Common myeloid progenitor, CD34-positive (primary cell): ENCODE measurements around the gene FLT1.

Source experiments
- CTCF ChIA-PET: fragments of 350-600 bp; sonication (Branson Sonifier 250); formaldehyde crosslinking; loops from one replicate; lab custom pipeline; 2021; ENCODE audit warnings: antibody characterized with exemption; lab: Charles Lee
- POLR2A ChIA-PET: fragments of 350-600 bp; sonication (Branson Sonifier 250); formaldehyde crosslinking; loops from one replicate; lab custom pipeline; 2021; ENCODE audit warnings: antibody characterized with exemption; lab: Charles Lee
- DNase-seq, 3 donors: peaks; one replicate each; pipeline versions ENCODE4 v3.0.0 to v3.0.0-alpha.2; 2013
- H3K27ac ChIP-seq, 2 experiments: 1 replicate in 1 of 2; 2 replicates in 1 of 2; pipeline ENCODE4 v1.7.0; 2013; ENCODE audit warnings: inconsistent platforms in 2 of 2, low read length in 2 of 2, mild to moderate bottlenecking in 2 of 2, low read depth in 1 of 2, moderate library complexity in 1 of 2; ENCODE audit not compliant: severe bottlenecking in 2 of 2, insufficient read depth in 1 of 2, poor library complexity in 1 of 2
- H3K27me3 ChIP-seq, 5 experiments: replicated peaks in 2 of 5; 1 replicate in 3 of 5; 2 replicates in 2 of 5; pipeline versions ENCODE4 v1.6.1 to v1.7.0; 2013; ENCODE audit warnings: low read length in 4 of 5, mild to moderate bottlenecking in 2 of 5, moderate library complexity in 2 of 5, inconsistent platforms in 1 of 5; ENCODE audit not compliant: insufficient read depth in 5 of 5, control insufficient read depth in 4 of 5
- H3K36me3 ChIP-seq, 4 experiments: 1 replicate in 2 of 4; 2 replicates in 2 of 4; pipeline versions ENCODE4 v1.6.1 to v1.7.0; 2013; ENCODE audit warnings: low read length in 3 of 4, control low read depth in 1 of 4, mild to moderate bottlenecking in 1 of 4; ENCODE audit not compliant: control insufficient read depth in 4 of 4, insufficient read depth in 4 of 4
- H3K4me1 ChIP-seq, 4 experiments: 1 replicate in 3 of 4; 2 replicates in 1 of 4; pipeline versions ENCODE4 v1.6.1 to v1.7.1; 2013; ENCODE audit warnings: low read length in 3 of 4, mild to moderate bottlenecking in 3 of 4, control low read depth in 1 of 4, inconsistent platforms in 1 of 4, moderate library complexity in 1 of 4; ENCODE audit not compliant: control insufficient read depth in 4 of 4, insufficient read depth in 4 of 4; ENCODE audit errors: control extremely low read depth in 1 of 4
- H3K4me3 ChIP-seq, 7 experiments: 1 replicate in 4 of 7; 2 replicates in 3 of 7; pipeline versions ENCODE4 v1.5.1 to v1.7.0; 2013; ENCODE audit warnings: mild to moderate bottlenecking in 7 of 7, low read length in 6 of 7, moderate library complexity in 6 of 7, inconsistent platforms in 2 of 7, low read depth in 2 of 7, control low read depth in 1 of 7; ENCODE audit not compliant: insufficient read depth in 4 of 7, control insufficient read depth in 1 of 7; ENCODE audit errors: extremely low read depth in 1 of 7
- H3K9me3 ChIP-seq, 5 experiments: 1 replicate in 4 of 5; 2 replicates in 1 of 5; pipeline versions ENCODE4 v1.6.1 to v1.7.1; 2013; ENCODE audit warnings: low read length in 4 of 5, mild to moderate bottlenecking in 2 of 5, inconsistent platforms in 1 of 5, low read depth in 1 of 5, moderate library complexity in 1 of 5; ENCODE audit not compliant: control insufficient read depth in 4 of 5, insufficient read depth in 2 of 5; ENCODE audit errors: control extremely low read depth in 1 of 5
- WGBS: methylation state at CpG from one replicate; pipeline ENCODE4 v1.1.5; 2013; ENCODE audit not compliant: insufficient coverage; 5-methylcytosine and 5-hydroxymethylcytosine counted together

The FLT1 gene

DNA sequence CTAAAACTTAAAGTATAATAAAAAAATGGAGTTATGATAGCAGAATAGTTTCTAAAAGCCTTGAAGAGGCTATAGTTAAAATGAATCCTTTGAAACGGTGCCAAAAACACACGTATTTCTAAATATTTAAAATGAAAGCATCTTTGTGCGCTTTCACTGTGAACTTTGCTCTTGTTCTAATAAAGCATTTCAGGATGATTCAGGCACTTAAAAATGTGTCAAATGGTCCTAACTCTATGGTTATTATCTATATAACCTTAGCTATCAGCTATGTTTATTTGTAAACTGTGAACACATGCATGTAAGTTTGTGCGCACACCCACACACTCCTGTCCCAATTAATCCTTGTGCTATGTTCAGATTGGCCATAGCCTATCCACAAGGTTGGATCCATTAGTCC, 124.5 kb downstream of the FLT1 start:
- H3K36me3 ChIP-seq = no peaks in the 10 kb centered on the region
- H3K27ac ChIP-seq = no peak overlapping the region
- no peak for DNase-seq
- no peaks in the 10 kb centered on the region for H3K4me1 ChIP-seq
- no peak overlapping the region for H3K4me3 ChIP-seq
- H3K9me3 ChIP-seq = no peaks in the 10 kb centered on the region
- WGBS = 100% methylated on average over 1 of the region's 4 CpGs
- POLR2A ChIA-PET = no interaction called here
- H3K27me3 ChIP-seq = no peaks in the 10 kb centered on the region
- CTCF ChIA-PET = no interaction called here

DNA sequence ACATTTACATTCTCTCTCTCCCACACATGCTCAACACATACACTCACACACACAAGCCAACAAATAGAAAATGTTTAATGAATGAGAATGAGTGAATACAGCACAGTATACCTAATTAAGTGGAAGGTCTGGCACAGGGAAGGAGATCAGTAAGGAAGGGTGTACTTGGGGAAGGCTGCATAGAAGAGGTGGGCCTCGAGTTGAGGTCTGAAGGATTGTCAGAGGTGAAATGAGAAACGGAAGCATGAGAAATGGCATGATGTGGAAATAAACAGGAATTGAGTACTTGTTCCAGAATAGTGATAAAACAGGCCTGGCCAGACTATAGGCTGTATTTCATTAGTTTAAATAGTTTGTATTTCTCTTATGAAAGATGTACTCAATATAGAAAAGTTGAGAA, 136.2 kb downstream of the FLT1 start:
- ChIA-PET CTCF (interaction anchor here (1.3 to 1.6 kb wide), 3 partner anchors 8 to 146 kb away, joined by 3 to 8 read pairs (median 5); no protein-coding TSS in a partner anchor), POLR2A (no interaction called here)
- DNase-seq = no peak
- H3K9me3 ChIP-seq = no peaks in the 10 kb centered on the region
- no peak overlapping the region for H3K27ac ChIP-seq
- H3K4me1 ChIP-seq = peaks cover 8 to 36% (median 13%) of the 10 kb centered on the region in 4 experiments
- no peak overlapping the region for H3K4me3 ChIP-seq
- 82% methylated on average over 1 of the region's 2 CpGs for WGBS
- peaks cover 0 to 8% (median 0%) of the 10 kb centered on the region in 5 experiments for H3K27me3 ChIP-seq
- no peaks in the 10 kb centered on the region for H3K36me3 ChIP-seq

DNA sequence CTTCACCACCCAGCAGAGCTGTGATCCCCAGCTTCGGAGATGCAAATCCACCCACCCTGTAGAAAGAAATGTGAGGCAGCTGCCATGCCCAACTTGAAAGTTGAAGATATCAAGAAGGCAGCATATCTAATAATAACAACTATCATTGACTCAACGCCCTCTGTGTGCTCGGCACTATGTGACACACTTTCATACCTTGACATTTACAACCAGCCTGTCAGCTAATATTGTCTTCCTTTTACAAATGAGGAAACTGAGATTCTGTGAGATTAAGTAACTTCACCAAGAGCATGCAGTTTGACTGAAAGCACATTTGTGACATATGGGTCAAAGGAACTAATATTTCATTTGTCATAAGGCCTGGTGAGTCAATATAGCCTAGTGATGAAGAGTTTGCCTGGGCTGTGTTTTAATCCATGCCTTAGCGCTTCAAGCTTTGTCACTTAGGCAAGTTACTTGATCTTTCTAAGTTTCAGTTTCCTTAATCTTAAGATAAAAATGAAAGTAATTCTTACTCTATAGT, 137.0 kb downstream of the FLT1 start:
- peaks cover 8 to 36% (median 15%) of the 10 kb centered on the region in 4 experiments for H3K4me1 ChIP-seq
- H3K36me3 ChIP-seq = no peaks in the 10 kb centered on the region
- peaks cover 0 to 8% (median under 1%) of the 10 kb centered on the region in 5 experiments for H3K27me3 ChIP-seq
- DNase-seq = peak in 1 of 3 donors; percentile 7
- no CpG with 5 or more reads among the region's 4 CpGs for WGBS
- H3K27ac ChIP-seq = no peak overlapping the region
- no peak overlapping the region for H3K4me3 ChIP-seq
- CTCF ChIA-PET = interaction anchor here (1.0 to 1.6 kb wide), 5 partner anchors 9 to 147 kb away, joined by 3 to 8 read pairs (median 4); no protein-coding TSS in a partner anchor
- no peaks in the 10 kb centered on the region for H3K9me3 ChIP-seq
- POLR2A ChIA-PET = no interaction called here

DNA sequence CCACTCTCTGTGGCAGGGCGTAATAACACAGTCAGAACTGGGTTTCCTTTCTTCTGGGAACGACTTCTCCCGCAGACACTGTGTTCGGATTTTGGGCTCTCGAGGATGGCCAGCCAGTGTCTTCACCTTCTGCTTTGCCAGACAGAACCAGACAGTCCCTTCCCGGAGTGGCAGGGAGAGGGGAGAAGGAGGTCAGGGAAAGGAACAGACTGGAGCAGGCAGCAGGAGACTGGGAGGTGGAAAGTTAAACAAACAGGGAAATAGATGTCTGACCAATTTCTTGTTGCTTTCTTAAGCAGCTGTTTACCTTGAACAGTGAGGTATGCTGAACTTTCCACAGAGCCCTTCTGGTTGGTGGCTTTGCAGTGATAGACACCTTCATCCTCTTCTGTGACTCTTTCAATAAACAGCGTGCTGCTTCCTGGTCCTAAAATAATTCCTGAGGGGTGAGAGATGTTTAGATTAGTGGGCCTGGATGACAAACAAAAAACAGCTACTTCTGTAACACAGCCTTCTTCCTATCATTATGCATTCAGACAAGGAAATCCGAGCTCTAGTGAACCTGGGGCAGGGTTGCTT, 137.6 kb downstream of the FLT1 start:
- 98% methylated on average over 7 of the region's 8 CpGs for WGBS
- DNase-seq = no peak
- POLR2A ChIA-PET = no interaction called here
- CTCF ChIA-PET = interaction anchor here (1.0 to 1.3 kb wide), 4 partner anchors 8 to 29 kb away, joined by 3 to 4 read pairs (median 3); no protein-coding TSS in a partner anchor
- H3K36me3 ChIP-seq = no peaks in the 10 kb centered on the region
- H3K4me3 ChIP-seq = no peak overlapping the region
- H3K4me1 ChIP-seq = peaks cover 8 to 36% (median 15%) of the 10 kb centered on the region in 4 experiments
- H3K9me3 ChIP-seq = no peaks in the 10 kb centered on the region
- H3K27me3 ChIP-seq = peaks cover 0 to 8% (median 4%) of the 10 kb centered on the region in 5 experiments
- no peak overlapping the region for H3K27ac ChIP-seq

DNA sequence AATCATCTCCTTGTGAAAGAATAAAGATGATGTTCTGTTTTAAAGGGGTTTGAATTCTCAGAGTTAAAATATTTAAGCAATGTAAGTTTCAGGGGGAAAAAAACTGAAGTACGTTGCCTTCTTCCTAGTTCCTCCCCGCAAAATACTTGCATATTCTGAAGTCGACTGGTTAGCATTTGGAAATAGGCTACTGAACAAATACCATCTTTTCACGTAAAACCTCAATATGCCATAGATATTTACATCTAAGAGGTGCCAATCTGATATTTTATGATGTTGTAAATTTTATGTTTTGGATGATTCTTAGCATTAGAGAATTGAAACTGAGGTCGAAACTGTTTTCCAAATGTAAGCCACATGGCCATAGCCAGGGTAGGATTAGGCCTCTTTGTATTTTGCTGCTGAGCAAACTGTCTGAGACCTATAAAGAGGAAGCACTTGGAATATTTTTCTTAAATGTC, 138.3 kb downstream of the FLT1 start:
- CTCF ChIA-PET = interaction anchor here (1.0 kb wide), 1 partner anchor 30 kb away, joined by 3 read pairs; no protein-coding TSS in a partner anchor
- H3K27me3 ChIP-seq = peaks cover 0 to 12% (median 7%) of the 10 kb centered on the region in 5 experiments
- 93% methylated on average over 2 of the region's 5 CpGs for WGBS
- POLR2A ChIA-PET = no interaction called here
- peaks cover 8 to 36% (median 15%) of the 10 kb centered on the region in 4 experiments for H3K4me1 ChIP-seq
- no peak overlapping the region for H3K27ac ChIP-seq
- H3K4me3 ChIP-seq = peak overlapping the region in 1 of 7 experiments; percentile 51
- no peaks in the 10 kb centered on the region for H3K36me3 ChIP-seq
- no peaks in the 10 kb centered on the region for H3K9me3 ChIP-seq
- DNase-seq = peak in 2 of 3 donors; percentile 18 to 21

DNA sequence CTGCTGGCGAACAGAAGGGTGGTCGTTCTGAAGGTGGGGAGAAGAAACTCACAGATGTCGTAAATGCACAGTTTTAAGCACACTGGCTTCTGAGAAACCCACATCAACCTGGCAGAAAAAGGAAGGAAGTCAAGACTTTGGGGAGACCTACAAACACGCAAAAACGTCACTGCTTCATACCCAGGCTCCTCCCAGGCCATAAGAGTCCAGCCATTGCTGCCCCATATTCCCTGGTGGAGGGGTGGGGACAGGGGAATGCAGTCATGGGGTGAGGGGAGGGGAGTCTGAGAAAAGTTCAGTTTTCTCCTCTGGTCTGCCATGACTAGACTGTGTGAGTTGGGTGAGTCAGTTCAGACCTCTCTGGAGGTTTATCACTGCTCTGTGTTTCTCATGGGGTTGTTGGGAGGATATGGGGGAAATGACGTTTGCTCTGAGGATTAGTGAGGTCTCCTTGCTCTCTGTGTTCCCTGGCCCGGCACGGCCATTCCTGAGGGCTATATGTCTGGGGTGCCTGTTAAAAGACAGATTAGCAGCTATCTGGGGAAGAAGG, 139.0 kb downstream of the FLT1 start:
- peaks cover 8 to 36% (median 15%) of the 10 kb centered on the region in 4 experiments for H3K4me1 ChIP-seq
- peak overlapping the region in 1 of 7 experiments; percentile 51 for H3K4me3 ChIP-seq
- no peaks in the 10 kb centered on the region for H3K36me3 ChIP-seq
- CTCF ChIA-PET = interaction anchor here (0.9 kb wide), 1 partner anchor 26 kb away, joined by 3 read pairs; no protein-coding TSS in a partner anchor
- POLR2A ChIA-PET = no interaction called here
- 59% methylated on average over 5 of the region's 8 CpGs for WGBS
- no peak overlapping the region for H3K27ac ChIP-seq
- peaks cover 0 to 18% (median 13%) of the 10 kb centered on the region in 5 experiments for H3K27me3 ChIP-seq
- peak; percentile 38 to 80 (median 75) for DNase-seq
- no peaks in the 10 kb centered on the region for H3K9me3 ChIP-seq
